HepG2 (cell line): ENCODE data around the gene SF3A2. TPM values are rescaled to one million over a fixed set of nuclear protein-coding genes. Genes with fewer than 3 reads are reported as not detected.

Experiments used
- AGO1 ChIP-seq: fragments of 200-400 bp; formaldehyde crosslinking; IDR thresholded peaks from 2 replicates; pipeline ENCODE4 v1.6.1; 2017; ENCODE audit warnings: mild to moderate bottlenecking, low read depth, low read length, moderate library complexity; ENCODE audit not compliant: poor library complexity, severe bottlenecking
- ARID4A ChIP-seq: sonication (generic); formaldehyde crosslinking; IDR thresholded peaks from 2 replicates; pipeline ENCODE4 v1.5.0; 2020; ENCODE audit warnings: mild to moderate bottlenecking, missing genetic modification reagents, borderline replicate concordance
- E2F5 ChIP-seq: sonication (generic); formaldehyde crosslinking; conservative IDR thresholded peaks from 2 replicates; pipeline ENCODE4 v1.4.0; 2020; ENCODE audit warnings: missing genetic modification reagents
- HOXA5 ChIP-seq: sonication (generic); formaldehyde crosslinking; IDR thresholded peaks from 2 replicates; pipeline ENCODE4 v1.4.0; 2020; ENCODE audit warnings: missing genetic modification reagents
- IKZF4 ChIP-seq: sonication (generic); formaldehyde crosslinking; IDR thresholded peaks from 2 replicates; pipeline ENCODE4 v1.5.1; 2020; ENCODE audit warnings: borderline replicate concordance, mild to moderate bottlenecking, low read depth, missing genetic modification reagents; ENCODE audit errors: not compliant biosample characterization
- NPAS2 ChIP-seq: sonication (generic); formaldehyde crosslinking; IDR thresholded peaks from 2 replicates; pipeline ENCODE4 v1.8.0; 2022; ENCODE audit warnings: mild to moderate bottlenecking, missing genetic modification reagents, borderline replicate concordance
- PHF5A ChIP-seq: IDR thresholded peaks from one replicate; pipeline ENCODE4 v1.6.1; 2018; ENCODE audit warnings: low read depth, missing genetic modification reagents; ENCODE audit not compliant: unreplicated experiment
- PRDM10 ChIP-seq: sonication (generic); formaldehyde crosslinking; IDR thresholded peaks from 2 replicates; pipeline ENCODE4 v1.4.0; 2020; ENCODE audit warnings: low read depth, missing genetic modification reagents
- SP140L ChIP-seq: sonication (generic); formaldehyde crosslinking; IDR thresholded peaks from 2 replicates; pipeline ENCODE4 v1.4.0; 2020; ENCODE audit warnings: missing genetic modification reagents, borderline replicate concordance
- TEF ChIP-seq: sonication (generic); formaldehyde crosslinking; IDR thresholded peaks from 2 replicates; pipeline ENCODE4 v1.5.0; 2020; ENCODE audit warnings: missing genetic modification reagents
- ZBTB33 ChIP-seq: sonication (generic); formaldehyde crosslinking; IDR thresholded peaks from 2 replicates; pipeline ENCODE4 v1.4.0; 2020; ENCODE audit warnings: missing genetic modification reagents
- ZFP36L2 ChIP-seq: sonication (generic); formaldehyde crosslinking; IDR thresholded peaks from 2 replicates; pipeline ENCODE4 v1.4.0; 2020; ENCODE audit warnings: missing genetic modification reagents
- ZNF816 ChIP-seq: sonication (generic); formaldehyde crosslinking; IDR thresholded peaks from 2 replicates; pipeline ENCODE4 v1.8.0; 2022; ENCODE audit warnings: missing genetic modification reagents, mild to moderate bottlenecking, borderline replicate concordance
- polyA plus RNA-seq, 8 experiments: library from polyadenylated mRNA; depleted of rRNA in 3 of 8; stranded (reverse) in 7 of 8; unstranded in 1 of 8; fragments of >200 nt; fragmentation: Illumina TruSeq in 4 of 8; extraction: Trizol in 4 of 8; gene quantifications; 2 replicates each; pipeline versions ENCODE4 v1.2.1 to v1.2.3, GENCODE V29; 2011 to 2016; ENCODE audit warnings: low read depth in 4 of 8, missing spikeins in 1 of 8, mixed read lengths in 1 of 8; ENCODE audit not compliant: insufficient read depth in 1 of 8
- total RNA-seq, 5 experiments: library from RNA; depleted of rRNA; stranded (reverse); fragments of >200 nt; fragmentation: Illumina TruSeq; extraction: Trizol; gene quantifications; 2 replicates each; pipeline ENCODE4 v1.2.3, GENCODE V29; 2016; ENCODE audit warnings: low read depth in 1 of 5

Gene SF3A2
- total and polyA plus RNA-seq, 2 of the 13 experiments (the other 11 are each of a cell fraction or from before 2014, with no cell fraction given), result 8.6 to 8.8 TPM

- TF ChIP-seq ZBTB33 (CRISPR knock-in tag), result peak; percentile 14; the same call in 1 of the 2 replicates
- no peak for TF ChIP-seq NPAS2 (CRISPR knock-in tag)
- TF ChIP-seq ZNF816 (CRISPR knock-in tag), result no peak
- peak; percentile 27 for TF ChIP-seq IKZF4 (CRISPR knock-in tag)
- no peak for TF ChIP-seq PHF5A (CRISPR knock-in tag)
- TF ChIP-seq PRDM10 (CRISPR knock-in tag), result no peak
- TF ChIP-seq AGO1, result no peak
- no peak for TF ChIP-seq SP140L (CRISPR knock-in tag)
- TF ChIP-seq ARID4A (CRISPR knock-in tag), result no peak
- TF ChIP-seq E2F5, result no peak
- TF ChIP-seq HOXA5 (CRISPR knock-in tag), result no peak
- TF ChIP-seq ZFP36L2 (CRISPR knock-in tag), result no peak
- no peak for TF ChIP-seq TEF (CRISPR knock-in tag)
Observed at GRCh38 chr19:2254064-2254872, 17.6 kb downstream of the SF3A2 start (continued).
